ENCODE data around the gene GET3. TPM values are rescaled to one million over a fixed set of nuclear protein-coding genes. Genes with fewer than 3 reads are reported as not detected.
A peak's percentile ranks its signal among the peaks of the same experiment; 100 is the strongest.

GET3 gene
- total and polyA plus RNA-seq, 2 of the 13 experiments (the other 11 are each of a cell fraction or from before 2014, with no cell fraction given) = 57.7 to 59.4 TPM

DNA sequence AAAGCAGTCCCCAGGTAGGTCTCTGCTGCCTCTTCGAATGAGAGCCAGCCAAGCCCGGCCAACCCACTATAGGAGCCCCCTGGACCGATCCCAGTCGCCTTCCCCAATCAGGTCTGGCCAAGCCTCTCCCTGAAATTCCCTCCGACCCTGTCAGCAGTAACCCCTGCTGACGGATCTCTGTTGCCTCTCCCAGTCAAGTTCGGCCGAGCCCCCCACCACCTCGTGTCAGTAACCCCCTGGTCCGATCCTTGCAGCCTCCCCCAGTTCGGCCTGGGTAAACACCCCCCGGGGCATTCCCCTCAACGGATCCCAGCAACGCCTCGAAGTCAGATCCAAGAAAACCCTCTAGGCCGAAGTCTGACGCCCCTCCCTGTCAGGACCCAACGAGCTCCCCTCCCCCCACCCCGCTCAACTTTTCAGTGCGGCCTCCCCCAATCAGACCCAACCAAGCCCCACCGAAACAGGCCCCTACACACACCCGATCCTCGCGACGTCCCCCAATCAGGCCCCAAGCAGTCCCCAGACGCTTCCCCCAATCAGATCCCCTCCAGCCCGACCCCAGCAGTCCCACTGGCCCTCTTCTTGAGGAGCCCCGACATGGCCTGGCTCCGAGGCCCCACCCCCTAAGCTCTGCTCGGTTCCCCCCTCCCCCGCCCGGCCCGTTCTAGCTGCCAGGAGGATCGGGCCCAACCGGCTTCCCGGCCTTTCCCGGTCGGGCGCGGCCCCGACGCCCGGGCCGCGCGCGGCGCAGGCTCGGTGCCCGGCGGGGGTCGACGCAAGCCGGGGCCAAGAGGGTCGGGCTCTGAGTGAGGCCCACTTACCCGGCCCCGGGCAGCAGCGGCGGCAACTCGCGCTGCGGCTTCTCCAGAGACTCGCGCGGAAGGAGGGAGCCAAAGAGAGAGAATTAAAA is 15.4 kb upstream of the GET3 start:
- H3K4me3 ChIP-seq (replicated peaks in 1 of 3; ENCODE audit: insufficient read depth in 1 of 3, low read depth in 2 of 3, low read length in 3 of 3) = peak overlapping the region; percentile 92 to 96 (median 93)
- no TSS peak for BruUV-seq (replicated peaks)
- H3K36me3 ChIP-seq (replicated peaks in 1 of 2; ENCODE audit: control insufficient read depth in 1 of 2, insufficient read depth in 2 of 2, low read length in 2 of 2) = peaks cover 2 to 18% of the 10 kb centered on the region in 2 experiments
- H3K27me3 ChIP-seq (ENCODE audit: control insufficient read depth in 1 of 2, insufficient read depth in 2 of 2, low read length in 2 of 2) = no peaks in the 10 kb centered on the region; a peak in 1 of 5 replicates
- peaks cover 17% of the 10 kb centered on the region for H3K4me1 ChIP-seq (ENCODE audit: insufficient read depth, low read length)
- H3K9me3 ChIP-seq (ENCODE audit: low read length) = no peaks in the 10 kb centered on the region
- peaks cover 57% of the 10 kb centered on the region for H3K79me2 ChIP-seq (ENCODE audit: insufficient read depth, low read length)
- H3K4me2 ChIP-seq (ENCODE audit: low read depth, low read length) = peak overlapping the region; percentile 90
- FAIRE-seq (no peak), ATAC-seq (peak; percentile 67), DNase-seq (ENCODE audit: low spot score) (peak; percentile 52)
- peak overlapping the region; percentile 77 for H3K27ac ChIP-seq (ENCODE audit: extremely low read length, insufficient read depth, low read length)
- in situ Hi-C loops (cut with HindIII; ENCODE audit: extremely low pct_ligation_motif_present, low pct_unique_long_range_greater_than_20kb) = no loop called here
- no peak overlapping the region for H2AFZ ChIP-seq (ENCODE audit: low read length)
- 2% methylated on average over 27 of the region's 65 CpGs for WGBS (ENCODE audit: low lambda C conversion rate)
- peak overlapping the region; percentile 87 for H3K9ac ChIP-seq (ENCODE audit: insufficient read depth, low read depth, low read length)
- POLR2A ChIA-PET = interaction anchor here (0.6 to 4.8 kb wide), 13 partner anchors 11 to 169 kb away, joined by 3 to 51 read pairs (median 6); partner anchors contain the start of genes FBXW9, GET3, JUNB and RNASEH2A
- intact Hi-C loops (cut with micrococcal nuclease; ENCODE audit: unreplicated experiment) = loop anchor here (1.0 kb wide), 1 partner anchor 15 kb away; the partner anchor contains the start of gene GET3
- CTCF ChIA-PET (ENCODE audit: low intra/inter-chr PET ratio, low total read pairs) = no interaction called here
- no peaks in the 10 kb centered on the region for H4K20me1 ChIP-seq (ENCODE audit: insufficient read depth, low read length)
- TF ChIP-seq HES4 (CRISPR knock-in tag; IDR thresholded peaks at IDR 0.05; ENCODE audit: borderline replicate concordance) = 0 out of 2 replicates have a peak, but pooled peaks have one; percentile 31
- TF ChIP-seq TAF15 (IDR thresholded peaks at IDR 0.05; ENCODE audit: low read depth, low read length, poor library complexity, severe bottlenecking) = peak; percentile 61
- peak; percentile 28; the same call in 1 of the 2 replicates for TF ChIP-seq SAP130 (CRISPR knock-in tag; IDR thresholded peaks at IDR 0.05; ENCODE audit: low read depth)
- no peak for TF ChIP-seq DPF2 (CRISPR knock-in tag; IDR thresholded peaks at IDR 0.05; ENCODE audit: borderline replicate concordance, low read depth)
- TF ChIP-seq ZFX (CRISPR knock-in tag; IDR thresholded peaks at IDR 0.05; ENCODE audit: low read depth) = peak; percentile 37; the same call in 1 of the 2 replicates
- peak; percentile 28; the same call in 1 of the 2 replicates for TF ChIP-seq MAX (IDR thresholded peaks at IDR 0.05)
- TF ChIP-seq, protein P1, sequence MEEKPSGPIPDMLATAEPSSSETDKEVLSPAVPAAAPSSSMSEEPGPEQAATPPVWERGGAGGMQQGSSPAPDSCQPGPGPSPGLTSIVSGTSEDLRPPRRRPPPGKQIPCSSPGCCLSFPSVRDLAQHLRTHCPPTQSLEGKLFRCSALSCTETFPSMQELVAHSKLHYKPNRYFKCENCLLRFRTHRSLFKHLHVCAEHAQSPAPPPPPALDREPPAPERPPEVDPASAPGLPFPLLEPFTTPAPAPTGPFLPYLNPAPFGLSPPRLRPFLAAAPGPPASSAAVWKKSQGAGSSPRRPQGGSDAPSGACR (CRISPR knock-in tag; IDR thresholded peaks at IDR 0.05) = 0 out of 2 replicates have a peak, but pooled peaks have one; percentile 40
- peak; percentile 67 for TF ChIP-seq RBFOX2 (IDR thresholded peaks at IDR 0.05; ENCODE audit: low read depth, low read length)
- TF ChIP-seq, protein P2, sequence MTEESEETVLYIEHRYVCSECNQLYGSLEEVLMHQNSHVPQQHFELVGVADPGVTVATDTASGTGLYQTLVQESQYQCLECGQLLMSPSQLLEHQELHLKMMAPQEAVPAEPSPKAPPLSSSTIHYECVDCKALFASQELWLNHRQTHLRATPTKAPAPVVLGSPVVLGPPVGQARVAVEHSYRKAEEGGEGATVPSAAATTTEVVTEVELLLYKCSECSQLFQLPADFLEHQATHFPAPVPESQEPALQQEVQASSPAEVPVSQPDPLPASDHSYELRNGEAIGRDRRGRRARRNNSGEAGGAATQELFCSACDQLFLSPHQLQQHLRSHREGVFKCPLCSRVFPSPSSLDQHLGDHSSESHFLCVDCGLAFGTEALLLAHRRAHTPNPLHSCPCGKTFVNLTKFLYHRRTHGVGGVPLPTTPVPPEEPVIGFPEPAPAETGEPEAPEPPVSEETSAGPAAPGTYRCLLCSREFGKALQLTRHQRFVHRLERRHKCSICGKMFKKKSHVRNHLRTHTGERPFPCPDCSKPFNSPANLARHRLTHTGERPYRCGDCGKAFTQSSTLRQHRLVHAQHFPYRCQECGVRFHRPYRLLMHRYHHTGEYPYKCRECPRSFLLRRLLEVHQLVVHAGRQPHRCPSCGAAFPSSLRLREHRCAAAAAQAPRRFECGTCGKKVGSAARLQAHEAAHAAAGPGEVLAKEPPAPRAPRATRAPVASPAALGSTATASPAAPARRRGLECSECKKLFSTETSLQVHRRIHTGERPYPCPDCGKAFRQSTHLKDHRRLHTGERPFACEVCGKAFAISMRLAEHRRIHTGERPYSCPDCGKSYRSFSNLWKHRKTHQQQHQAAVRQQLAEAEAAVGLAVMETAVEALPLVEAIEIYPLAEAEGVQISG (CRISPR knock-in tag; IDR thresholded peaks at IDR 0.05) = peak; percentile 48
- TF ChIP-seq IRX3 (CRISPR knock-in tag; IDR thresholded peaks at IDR 0.05; ENCODE audit: borderline replicate concordance, low read depth) = no peak
- peak; percentile 75; the same call in 1 of the 2 replicates for TF ChIP-seq KDM5A (IDR thresholded peaks at IDR 0.05; ENCODE audit: borderline replicate concordance, low read length)
- TF ChIP-seq NFAT5 (CRISPR knock-in tag; IDR thresholded peaks at IDR 0.05) = no peak
- 0 out of 2 replicates have a peak, but pooled peaks have one; percentile 51 for TF ChIP-seq CC2D1A (CRISPR knock-in tag; IDR thresholded peaks at IDR 0.05)

Data from HepG2 (cell line).